Natural killer cell (primary cell): Measurements from ENCODE around the gene GALNT2. TPM values are rescaled to one million over a fixed set of nuclear protein-coding genes. Genes with fewer than 3 reads are reported as not detected.

Experiments
- ATAC-seq, 3 donors: fragments of 150-1000 bp in 2 of 3; fragments of 200-7000 bp in 1 of 3; cut with Tn5 transposase; 1 replicate in 1 of 3; 2 replicates in 2 of 3; pipeline ENCODE4 v1.10.0; 2021; ENCODE audit warnings: mild to moderate bottlenecking in 2 of 3, moderate library complexity in 2 of 3
- DNase-seq, 2 donors: peaks; one replicate each; pipeline versions ENCODE4 v3.0.0 to v3.0.0-alpha.2; 2013 to 2021; ENCODE audit warnings: mixed read lengths in 1 of 2
- H3K27ac ChIP-seq: one replicate; pipeline ENCODE4 v1.5.1; 2013; ENCODE audit warnings: mild to moderate bottlenecking, low read length
- H3K27me3 ChIP-seq: one replicate; pipeline ENCODE4 v1.6.1; 2013; ENCODE audit warnings: low read length; ENCODE audit not compliant: control insufficient read depth, insufficient read depth
- H3K36me3 ChIP-seq: one replicate; pipeline ENCODE4 v1.6.1; 2013; ENCODE audit warnings: low read length; ENCODE audit not compliant: control insufficient read depth, insufficient read depth
- H3K4me1 ChIP-seq: one replicate; pipeline ENCODE4 v1.6.1; 2013; ENCODE audit warnings: low read length; ENCODE audit not compliant: control insufficient read depth, insufficient read depth
- H3K4me3 ChIP-seq: one replicate; pipeline ENCODE4 v1.5.1; 2013; ENCODE audit warnings: low read length
- H3K9me3 ChIP-seq: one replicate; pipeline ENCODE4 v1.6.1; 2013; ENCODE audit warnings: low read length; ENCODE audit not compliant: control insufficient read depth, insufficient read depth
- H3K27ac Mint-ChIP-seq, 2 donors: one replicate each; pipeline ENCODE4 v1.8.0; 2022; ENCODE audit warnings: mild to moderate bottlenecking in 2 of 2, mixed read lengths in 2 of 2, moderate library complexity in 1 of 2
- H3K27me3 Mint-ChIP-seq, 2 donors: one replicate each; pipeline ENCODE4 v1.8.0; 2022; ENCODE audit warnings: low read depth in 2 of 2, mixed read lengths in 2 of 2
- H3K36me3 Mint-ChIP-seq: one replicate; pipeline ENCODE4 v1.8.0; 2022; ENCODE audit warnings: mixed read lengths
- H3K4me1 Mint-ChIP-seq, 2 donors: one replicate each; pipeline ENCODE4 v1.8.0; 2022; ENCODE audit warnings: mixed read lengths in 2 of 2
- H3K4me3 Mint-ChIP-seq: one replicate; pipeline ENCODE4 v1.8.0; 2022; ENCODE audit warnings: mild to moderate bottlenecking, moderate library complexity, mixed read lengths
- H3K9me3 Mint-ChIP-seq, 2 donors: one replicate each; pipeline ENCODE4 v1.8.0; 2022; ENCODE audit warnings: mixed read lengths in 2 of 2
- CTCF ChIP-seq: fragments of 200-600 bp; IDR thresholded peaks from one replicate; pipeline ENCODE4 v1.8.0; 2022; ENCODE audit warnings: antibody characterized with exemption
- WGBS: methylation state at CpG from one replicate; pipeline ENCODE4 v1.1.7; 2013; ENCODE audit warnings: missing lambda C conversion rate; ENCODE audit not compliant: insufficient coverage; 5-methylcytosine and 5-hydroxymethylcytosine counted together
- intact Hi-C: fragments of 100-400 bp; cut with micrococcal nuclease; formaldehyde crosslinking; loops from one replicate; pipeline ENCODE4 v1.14.2; 2022
- total RNA-seq, 4 donors: library from RNA; stranded (reverse); fragments of 120-200 nt in 1 of 4; gene quantifications; one replicate each; pipeline versions ENCODE4 v1.2.3 to v1.2.4, GENCODE V29; 2013 to 2022

The GALNT2 gene
- total RNA-seq, 3 donors from 2014 or later (not counting 1 experiment from before 2014, with no cell fraction given), result 31.2 to 53.6 (median 47.3) TPM

- TF ChIP-seq CTCF, result no peak
- Histone ChIP-seq H3K4me1 (no peaks in the 10 kb centered on the region), H3K9me3 (no peaks in the 10 kb centered on the region), H3K4me3 (no peak overlapping the region), H3K27me3 (no peaks in the 10 kb centered on the region), H3K27ac (no peak overlapping the region), H3K36me3 (no peaks in the 10 kb centered on the region)
- H3K4me3 Mint-ChIP-seq, result no peak overlapping the region
- H3K27me3 Mint-ChIP-seq, result peaks cover 22 to 35% of the 10 kb centered on the region in 2 donors
- no peaks in the 10 kb centered on the region for H3K4me1 Mint-ChIP-seq
- DNase-seq (no peak), ATAC-seq (no peak)
- intact Hi-C loops, result no loop called here
- 77% methylated on average over 3 of the region's 3 CpGs for WGBS
- H3K27ac Mint-ChIP-seq, result no peak overlapping the region
- H3K36me3 Mint-ChIP-seq, result no peaks in the 10 kb centered on the region
- no peaks in the 10 kb centered on the region for H3K9me3 Mint-ChIP-seq
Observed at GRCh38 chr1:230043081-230043480, 24.0 kb upstream of the GALNT2 start.

- H3K9me3 ChIP-seq, result no peaks in the 10 kb centered on the region
- intact Hi-C loops, result no loop called here
- H3K4me3 ChIP-seq, result no peak overlapping the region
- no peak for TF ChIP-seq CTCF
- Mint-ChIP-seq H3K4me3 (no peak overlapping the region), H3K9me3 (no peaks in the 10 kb centered on the region), H3K4me1 (no peaks in the 10 kb centered on the region), H3K27ac (no peak overlapping the region), H3K27me3 (peaks cover 18 to 35% of the 10 kb centered on the region in 2 donors), H3K36me3 (no peaks in the 10 kb centered on the region)
- 92% methylated on average over 7 of the region's 7 CpGs for WGBS
- H3K27me3 ChIP-seq, result no peaks in the 10 kb centered on the region
- H3K4me1 ChIP-seq, result no peaks in the 10 kb centered on the region
- no peaks in the 10 kb centered on the region for H3K36me3 ChIP-seq
- H3K27ac ChIP-seq, result no peak overlapping the region
- no peak for DNase-seq
- no peak for ATAC-seq
Observed at GRCh38 chr1:230044729-230045128, 22.3 kb upstream of the GALNT2 start.

- peaks cover 17 to 33% of the 10 kb centered on the region in 2 donors for H3K27me3 Mint-ChIP-seq
- ATAC-seq (no peak), DNase-seq (no peak)
- peaks cover 0 to 5% of the 10 kb centered on the region in 2 donors for H3K4me1 Mint-ChIP-seq
- no peak overlapping the region for H3K4me3 Mint-ChIP-seq
- Histone ChIP-seq H3K27ac (no peak overlapping the region), H3K4me3 (no peak overlapping the region), H3K9me3 (no peaks in the 10 kb centered on the region), H3K4me1 (no peaks in the 10 kb centered on the region), H3K36me3 (no peaks in the 10 kb centered on the region), H3K27me3 (no peaks in the 10 kb centered on the region)
- H3K36me3 Mint-ChIP-seq, result no peaks in the 10 kb centered on the region
- no peak overlapping the region for H3K27ac Mint-ChIP-seq
- intact Hi-C loops, result no loop called here
- 75% methylated on average over 9 of the region's 10 CpGs for WGBS
- no peaks in the 10 kb centered on the region for H3K9me3 Mint-ChIP-seq
- TF ChIP-seq CTCF, result no peak
Observed at GRCh38 chr1:230047114-230047865, 19.7 kb upstream of the GALNT2 start.

- 100% methylated on average over 2 of the region's 2 CpGs for WGBS
- no peak for TF ChIP-seq CTCF
- Mint-ChIP-seq H3K4me3 (no peak overlapping the region), H3K9me3 (no peaks in the 10 kb centered on the region), H3K27me3 (peaks cover 15 to 23% of the 10 kb centered on the region in 2 donors), H3K36me3 (no peaks in the 10 kb centered on the region), H3K4me1 (peaks cover 0 to 5% of the 10 kb centered on the region in 2 donors), H3K27ac (no peak overlapping the region)
- intact Hi-C loops, result no loop called here
- ATAC-seq, result no peak
- Histone ChIP-seq H3K4me3 (no peak overlapping the region), H3K4me1 (no peaks in the 10 kb centered on the region), H3K27me3 (no peaks in the 10 kb centered on the region), H3K36me3 (no peaks in the 10 kb centered on the region), H3K27ac (no peak overlapping the region), H3K9me3 (no peaks in the 10 kb centered on the region)
- DNase-seq, result no peak
Observed at GRCh38 chr1:230048322-230048721, 18.7 kb upstream of the GALNT2 start.
